Testis (tissue), 2 donors: ENCODE results near the gene EPRS1.

Experiments
- CTCF ChIP-seq, 3 experiments: fragments of 450-650 bp in 2 of 3; fragments of 200-600 bp in 1 of 3; sonication (generic) in 1 of 3; IDR thresholded peaks; one replicate each; pipeline ENCODE4 v1.5.1; 2016 to 2019; ENCODE audit warnings: antibody characterized with exemption in 3 of 3, mild to moderate bottlenecking in 2 of 3, moderate library complexity in 1 of 3
- POLR2A ChIP-seq: fragments of 450-650 bp; IDR thresholded peaks from one replicate; pipeline ENCODE4 v1.6.1; 2017; ENCODE audit warnings: antibody characterized with exemption, mild to moderate bottlenecking, moderate library complexity

GRCh38 chr1:220003610-220004299 lies 42.5 kb downstream of the EPRS1 start:
- TF ChIP-seq POLR2A, result no peak
- no peak for TF ChIP-seq CTCF (IDR thresholded peaks at IDR 0.05)
